HepG2 (cell line): ENCODE results near the gene DSCAML1. TPM values are rescaled to one million over a fixed set of nuclear protein-coding genes. Genes with fewer than 3 reads are reported as not detected.

Experiments
- ATAC-seq: fragments of 200-7000 bp; cut with Tn5 transposase; 3 replicates; pipeline ENCODE4 v1.9.1; 2020; ENCODE audit warnings: mild to moderate bottlenecking, moderate library complexity
- BruUV-seq: library from RNA; stranded (reverse); fragments of 400-500 nt; replicated peaks from 2 replicates; lab custom pipeline; 2021; lab: Mats Ljungman, UMichigan
- CTCF ChIA-PET: fragments of 300-600 bp; formaldehyde crosslinking; extraction: SDS; loops from one replicate; lab custom pipeline; 2021; ENCODE audit warnings: low total read pairs, inconsistent platforms, low intra/inter-chr PET ratio; lab: Yijun Ruan, JAX
- POLR2A ChIA-PET: fragments of 350-600 bp; sonication (Branson Sonifier 250); formaldehyde crosslinking; loops from one replicate; lab custom pipeline; 2020; ENCODE audit warnings: antibody characterized with exemption, inconsistent platforms; lab: Yijun Ruan, JAX
- DNase-seq: peaks from one replicate; pipeline ENCODE4 v3.0.0-alpha.2; 2015; ENCODE audit warnings: low spot score
- FAIRE-seq: peaks from 3 replicates; lab custom pipeline; 2011; peaks lifted over from hg19 to GRCh38; lab: Jason Lieb, UNC
- H2AFZ ChIP-seq: one replicate; pipeline ENCODE4 v1.6.1; 2011; ENCODE audit warnings: low read length, inconsistent platforms
- H3K27ac ChIP-seq: fragments of 300-600 bp; 3 replicates; pipeline ENCODE4 v1.8.0; 2011; ENCODE audit warnings: mixed run types, mild to moderate bottlenecking, mixed read lengths, low read length, inconsistent platforms; ENCODE audit not compliant: insufficient read depth; ENCODE audit errors: extremely low read length
- H3K27me3 ChIP-seq, 2 experiments: fragments of 200-600 bp in 1 of 2; 2 replicates in 1 of 2; 3 replicates in 1 of 2; pipeline versions ENCODE4 v1.6.0 to v1.8.0; 2011; ENCODE audit warnings: low read length in 2 of 2, mild to moderate bottlenecking in 2 of 2, moderate library complexity in 2 of 2, inconsistent platforms in 1 of 2; ENCODE audit not compliant: insufficient read depth in 2 of 2, control insufficient read depth in 1 of 2
- H3K36me3 ChIP-seq, 2 experiments: fragments of 200-600 bp in 1 of 2; replicated peaks in 1 of 2; 2 replicates in 1 of 2; 3 replicates in 1 of 2; pipeline versions ENCODE4 v1.5.1 to v1.8.0; 2011; ENCODE audit warnings: low read length in 2 of 2, inconsistent platforms in 1 of 2; ENCODE audit not compliant: insufficient read depth in 2 of 2, control insufficient read depth in 1 of 2
- H3K4me1 ChIP-seq: 2 replicates; pipeline ENCODE4 v1.5.1; 2012; ENCODE audit warnings: low read length, inconsistent platforms; ENCODE audit not compliant: insufficient read depth
- H3K4me2 ChIP-seq: 2 replicates; pipeline ENCODE4 v1.6.0; 2011; ENCODE audit warnings: low read depth, low read length, inconsistent platforms
- H3K4me3 ChIP-seq, 3 experiments: fragments of 200-600 bp in 1 of 3; sonication (generic), shearing (Covaris generic) in 1 of 3; replicated peaks in 1 of 3; 2 replicates each; pipeline ENCODE4 v1.5.1; 2011 to 2016; ENCODE audit warnings: low read length in 3 of 3, inconsistent platforms in 2 of 3, low read depth in 2 of 3, mild to moderate bottlenecking in 2 of 3, control low read depth in 1 of 3, mixed read lengths in 1 of 3; ENCODE audit not compliant: insufficient read depth in 1 of 3
- H3K79me2 ChIP-seq: one replicate; pipeline ENCODE4 v1.6.1; 2011; ENCODE audit warnings: low read length, inconsistent platforms; ENCODE audit not compliant: insufficient read depth
- H3K9ac ChIP-seq: 2 replicates; pipeline ENCODE4 v1.6.0; 2011; ENCODE audit warnings: mild to moderate bottlenecking, low read depth, low read length, inconsistent platforms; ENCODE audit not compliant: insufficient read depth
- H3K9me3 ChIP-seq: 2 replicates; pipeline ENCODE4 v1.5.1; 2012; ENCODE audit warnings: mild to moderate bottlenecking, low read length
- H4K20me1 ChIP-seq: 2 replicates; pipeline ENCODE4 v1.6.0; 2011; ENCODE audit warnings: inconsistent platforms, mild to moderate bottlenecking, low read length, moderate library complexity; ENCODE audit not compliant: insufficient read depth
- CHD2 ChIP-seq: IDR thresholded peaks from 2 replicates; pipeline ENCODE4 v1.6.1; 2011; ENCODE audit warnings: low read depth, low read length, improper control_type of control experiment
- HOXA3 ChIP-seq: sonication (generic); formaldehyde crosslinking; IDR thresholded peaks from 2 replicates; pipeline ENCODE4 v1.5.0; 2020; ENCODE audit warnings: missing genetic modification reagents
- IKZF1 ChIP-seq: fragments of 450-650 bp; IDR thresholded peaks from 2 replicates; pipeline ENCODE4 v1.7.1; 2016
- KLF16 ChIP-seq, 2 experiments: sonication (generic) in 1 of 2; formaldehyde crosslinking in 1 of 2; IDR thresholded peaks; 2 replicates each; pipeline versions ENCODE4 v1.6.1 to v1.8.0; 2016 to 2023; ENCODE audit warnings: missing genetic modification reagents in 2 of 2, missing compliant biosample characterization in 1 of 2
- MED1 ChIP-seq: sonication (generic); formaldehyde crosslinking; IDR thresholded peaks from 2 replicates; pipeline ENCODE4 v1.4.0; 2020; ENCODE audit warnings: missing genetic modification reagents
- MEF2D ChIP-seq: sonication (generic); formaldehyde crosslinking; IDR thresholded peaks from 2 replicates; pipeline ENCODE4 v1.5.1; 2020; ENCODE audit warnings: mild to moderate bottlenecking, missing genetic modification reagents
- SALL1 ChIP-seq: sonication (generic); formaldehyde crosslinking; IDR thresholded peaks from 2 replicates; pipeline ENCODE4 v1.8.0; 2022; ENCODE audit warnings: mild to moderate bottlenecking, missing genetic modification reagents
- XBP1 ChIP-seq: sonication (generic); formaldehyde crosslinking; IDR thresholded peaks from 2 replicates; pipeline ENCODE4 v1.5.0; 2020; ENCODE audit warnings: missing genetic modification reagents
- ZFAT ChIP-seq: sonication (generic); formaldehyde crosslinking; conservative IDR thresholded peaks from 2 replicates; pipeline ENCODE4 v1.8.1; 2023; ENCODE audit warnings: missing genetic modification reagents, inconsistent platforms
- ZKSCAN5 ChIP-seq: sonication (generic); formaldehyde crosslinking; IDR thresholded peaks from 2 replicates; pipeline ENCODE4 v1.5.1; 2020; ENCODE audit warnings: mild to moderate bottlenecking, missing genetic modification reagents
- ZNF775 ChIP-seq: sonication (generic); formaldehyde crosslinking; IDR thresholded peaks from 2 replicates; pipeline ENCODE4 v1.4.0; 2020; ENCODE audit warnings: missing genetic modification reagents, mild to moderate bottlenecking, moderate library complexity, borderline replicate concordance
- ZZZ3 ChIP-seq: sonication (generic); formaldehyde crosslinking; IDR thresholded peaks from 2 replicates; pipeline ENCODE4 v1.4.0; 2020; ENCODE audit warnings: missing genetic modification reagents, mild to moderate bottlenecking, borderline replicate concordance
- WGBS: methylation state at CpG from one replicate; pipeline ENCODE4 v1.1.6; 2017; ENCODE audit warnings: low lambda C conversion rate; 5-methylcytosine and 5-hydroxymethylcytosine counted together
- in situ Hi-C: cut with HindIII; loops from 2 replicates; pipeline ENCODE4 v1.10.0; 2017; ENCODE audit warnings: low pct_unique_long_range_greater_than_20kb; ENCODE audit not compliant: extremely low pct_ligation_motif_present
- intact Hi-C: fragments of 100-400 bp; cut with micrococcal nuclease; formaldehyde crosslinking; loops from one replicate; pipeline ENCODE4 v1.10.0; 2022; ENCODE audit not compliant: unreplicated experiment
- polyA plus RNA-seq, 8 experiments: library from polyadenylated mRNA; depleted of rRNA in 3 of 8; stranded (reverse) in 7 of 8; unstranded in 1 of 8; fragments of >200 nt; fragmentation: Illumina TruSeq in 4 of 8; extraction: Trizol in 4 of 8; gene quantifications; 2 replicates each; pipeline versions ENCODE4 v1.2.1 to v1.2.3, GENCODE V29; 2011 to 2016; ENCODE audit warnings: low read depth in 4 of 8, missing spikeins in 1 of 8, mixed read lengths in 1 of 8; ENCODE audit not compliant: insufficient read depth in 1 of 8
- total RNA-seq, 5 experiments: library from RNA; depleted of rRNA; stranded (reverse); fragments of >200 nt; fragmentation: Illumina TruSeq; extraction: Trizol; gene quantifications; 2 replicates each; pipeline ENCODE4 v1.2.3, GENCODE V29; 2016; ENCODE audit warnings: low read depth in 1 of 5

DSCAML1 gene
- total and polyA plus RNA-seq, 2 of the 13 experiments (the other 11 are each of a cell fraction or from before 2014, with no cell fraction given) = 0.29 to 0.40 TPM

- Histone ChIP-seq H3K4me3 (no peak overlapping the region), H3K9me3 (no peaks in the 10 kb centered on the region), H3K9ac (no peak overlapping the region), H3K27me3 (peaks cover 4 to 14% of the 10 kb centered on the region in 2 experiments; a peak in 2 of 5 replicates), H3K36me3 (no peaks in the 10 kb centered on the region), H3K4me2 (no peak overlapping the region), H2AFZ (no peak overlapping the region), H3K27ac (no peak overlapping the region)
- WGBS = 43% methylated on average over 1 of the region's 12 CpGs
- ATAC-seq (no peak), FAIRE-seq (no peak)
- ChIA-PET POLR2A (no interaction called here), CTCF (no interaction called here)
- TF ChIP-seq XBP1 (CRISPR knock-in tag) = no peak
- no peak for TF ChIP-seq IKZF1
- TF ChIP-seq ZFAT = no peak
- TF ChIP-seq MEF2D (CRISPR knock-in tag) = no peak
- TF ChIP-seq HOXA3 = no peak
- TF ChIP-seq ZNF775 (CRISPR knock-in tag) = no peak
- TF ChIP-seq ZZZ3 (CRISPR knock-in tag) = no peak
- TF ChIP-seq ZKSCAN5 = no peak
- TF ChIP-seq KLF16 (CRISPR knock-in tag; IDR thresholded peaks at IDR 0.05) = no peak
- no peak for TF ChIP-seq SALL1
- TF ChIP-seq CHD2 = no peak
- TF ChIP-seq MED1 = no peak
- TF ChIP-seq, all 625 proteins: peak for 0
- Histone ChIP-seq H4K20me1 (no peaks in the 10 kb centered on the region), H3K79me2 (no peaks in the 10 kb centered on the region), H3K4me1 (peaks cover 36% of the 10 kb centered on the region)
- in situ Hi-C loops (no loop called here), intact Hi-C loops (loop anchor here (10.0 kb wide), 1 partner anchor 525 kb away; no protein-coding TSS in a partner anchor)
- DNase-seq = no peak
- BruUV-seq = no TSS peak
These were observed 376.9 kb downstream of the DSCAML1 start for GRCh38 chr11:117420143-117420485.
